ENCODE results near the gene RAB11FIP3.
"Not testable (repeated sequence)": the region's sequence is repeated elsewhere in the genome, so short reads cannot be mapped to it uniquely, and the experiment has no call there.

RAB11FIP3 gene

DNA sequence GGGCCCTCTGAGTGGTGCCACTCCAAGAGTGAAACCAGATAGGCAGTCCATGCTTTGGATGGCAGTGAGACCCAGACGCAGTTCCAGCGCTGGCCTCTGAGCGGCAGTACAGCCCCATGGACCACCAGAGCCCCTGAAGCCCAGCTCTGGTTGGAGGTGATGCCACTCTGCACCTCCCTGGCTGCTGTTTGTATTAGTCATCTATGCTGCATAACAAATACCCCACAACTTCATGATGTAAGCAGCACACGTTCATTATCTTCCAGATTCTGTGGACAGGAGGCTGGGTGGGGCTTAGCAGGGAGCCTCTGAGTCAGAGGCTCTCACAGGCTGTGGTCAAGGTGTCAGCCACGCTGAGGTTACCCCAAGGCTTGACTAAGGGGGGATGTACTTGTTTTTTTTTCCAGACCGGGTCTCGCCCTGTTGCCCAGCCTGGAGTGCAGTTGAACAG is 33.5 kb upstream of the RAB11FIP3 start:
- peak; percentile 33 for DNase-seq (ENCODE audit: low read depth)

DNA sequence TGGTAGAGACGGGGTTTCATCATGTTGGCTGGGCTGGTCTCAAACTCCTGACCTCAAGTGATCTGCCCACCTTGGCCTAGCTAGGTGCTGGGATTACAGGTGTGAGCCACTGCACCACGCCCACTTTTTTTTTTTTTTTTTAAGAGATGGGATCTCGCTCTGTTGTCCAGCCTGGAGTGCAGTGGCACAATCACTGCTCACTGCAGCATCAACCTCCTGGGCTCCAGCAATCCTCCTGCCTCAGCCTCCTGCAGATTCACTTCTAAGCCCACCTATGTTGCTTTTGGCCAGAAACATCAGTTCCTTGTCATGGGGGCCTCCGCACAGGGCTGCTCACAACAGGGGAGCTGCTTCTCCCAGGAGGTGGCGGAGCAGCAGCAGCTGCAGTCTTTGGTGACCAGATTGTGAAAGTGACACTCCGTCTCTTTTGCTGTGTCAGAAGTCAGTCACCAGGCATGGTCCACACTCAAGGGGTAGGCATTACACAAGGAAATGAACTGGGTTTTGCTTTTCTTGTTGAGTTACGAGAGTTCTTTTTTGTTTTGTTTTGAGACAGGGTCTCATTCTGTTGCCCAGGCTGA is 32.9 kb upstream of the RAB11FIP3 start:
- no peak for DNase-seq (ENCODE audit: low read depth)

DNA sequence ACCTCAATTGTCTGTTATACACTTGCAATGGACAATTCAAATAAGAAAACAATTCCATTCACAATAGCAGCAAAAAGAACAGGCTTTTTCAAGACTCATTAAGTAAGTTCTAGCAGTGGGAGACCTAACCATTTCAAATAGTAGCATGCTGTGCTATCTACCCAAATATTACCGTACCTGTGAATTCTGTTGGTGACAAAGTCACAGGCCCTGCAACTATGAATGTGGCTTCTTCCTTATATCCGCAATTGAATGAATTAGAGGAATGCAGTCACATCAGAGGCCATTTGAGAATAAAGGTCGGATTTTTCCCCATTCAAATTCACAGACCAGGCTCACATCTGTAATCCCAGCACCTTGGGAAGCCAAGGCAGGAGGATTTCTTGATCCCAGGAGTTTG is 29.2 kb upstream of the RAB11FIP3 start:
- DNase-seq (ENCODE audit: low read depth), result no peak

DNA sequence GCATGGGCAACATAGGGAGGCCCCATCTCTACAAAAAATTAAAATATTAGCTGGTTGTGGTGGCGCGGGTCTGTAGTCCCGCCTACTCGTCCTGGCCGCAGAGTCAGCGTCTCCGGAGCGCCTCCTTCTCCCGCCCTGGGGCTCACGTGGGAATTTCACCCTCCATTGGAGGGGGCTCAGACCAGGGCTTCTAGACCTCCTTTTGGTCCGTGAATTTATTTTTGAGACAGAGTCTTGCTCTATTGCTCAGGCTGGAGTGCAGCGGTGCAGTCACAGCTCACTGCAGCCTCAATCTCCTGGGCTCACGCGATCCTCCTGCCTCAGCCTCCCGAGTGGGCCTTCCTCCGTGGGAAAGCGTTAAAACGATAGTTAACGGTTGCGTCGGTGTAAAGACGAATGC is 28.8 kb upstream of the RAB11FIP3 start:
- peak; percentile 23 for DNase-seq (ENCODE audit: low read depth)

- DNase-seq (ENCODE audit: low read depth), result no peak
These were observed 28.3 kb upstream of the RAB11FIP3 start, which contains the start of gene NME4 for GRCh38 chr16:397135-397661. TSS of gene NME4 (plus strand) at chr16:397199. CDS start at chr16:397223, 24 bp downstream.

GRCh38 chr16:397736-398332 is 27.6 kb upstream of the RAB11FIP3 start:
- no peak for DNase-seq (ENCODE audit: low read depth)

- no peak for DNase-seq (ENCODE audit: low read depth)
These were observed 26.7 kb upstream of the RAB11FIP3 start for GRCh38 chr16:398561-399339.

- no peak for DNase-seq (ENCODE audit: low read depth)
These were observed 26.0 kb upstream of the RAB11FIP3 start for GRCh38 chr16:399340-400019.

DNA sequence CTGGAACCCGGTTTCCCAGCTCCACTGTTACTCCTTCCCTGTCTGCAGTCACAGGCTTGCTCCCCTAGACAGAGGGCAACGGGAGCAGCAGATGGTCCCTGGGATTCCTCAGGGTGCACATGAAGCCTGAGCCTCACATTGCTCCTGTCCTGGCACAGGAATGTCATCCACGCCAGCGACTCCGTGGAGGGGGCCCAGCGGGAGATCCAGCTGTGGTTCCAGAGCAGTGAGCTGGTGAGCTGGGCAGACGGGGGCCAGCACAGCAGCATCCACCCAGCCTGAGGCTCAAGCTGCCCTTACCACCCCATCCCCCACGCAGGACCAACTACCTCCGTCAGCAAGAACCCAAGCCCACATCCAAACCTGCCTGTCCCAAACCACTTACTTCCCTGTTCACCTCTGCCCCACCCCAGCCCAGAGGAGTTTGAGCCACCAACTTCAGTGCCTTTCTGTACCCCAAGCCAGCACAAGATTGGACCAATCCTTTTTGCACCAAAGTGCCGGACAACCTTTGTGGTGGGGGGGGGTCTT is 25.3 kb upstream of the RAB11FIP3 start:
- DNase-seq (ENCODE audit: low read depth), result no peak

- peak; percentile 39 for DNase-seq (ENCODE audit: low read depth)
These were observed 23.7 kb upstream of the RAB11FIP3 start, which contains the start of gene DECR2 for GRCh38 chr16:401468-402348. TSS of gene DECR2 (plus strand) at chr16:401885. CDS start at chr16:401964, 79 bp downstream.

DNA sequence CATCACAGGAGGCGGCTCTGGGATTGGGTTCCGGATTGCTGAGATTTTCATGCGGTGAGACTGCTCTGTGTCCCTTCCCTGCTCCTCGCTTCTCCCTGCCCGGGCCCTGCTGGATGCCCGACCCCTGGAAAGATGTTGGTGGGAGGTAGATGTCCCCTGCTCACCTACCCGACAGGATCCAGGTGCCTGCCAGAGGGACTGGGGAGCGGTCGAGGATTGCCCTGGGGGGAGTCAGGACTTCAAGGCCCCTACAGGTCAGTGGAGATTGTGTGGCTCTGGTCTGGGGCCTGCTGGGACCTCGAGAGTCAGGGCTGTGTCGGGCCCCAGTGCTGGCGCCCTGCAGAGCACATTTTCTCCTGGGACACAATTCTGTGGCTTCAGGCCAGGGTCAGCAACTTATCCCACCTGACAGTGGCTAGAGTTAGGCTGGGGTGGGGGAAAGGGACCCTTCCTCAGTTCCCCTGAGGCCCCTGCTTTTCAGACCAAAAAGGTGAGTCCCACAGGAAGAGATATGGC is 20.4 kb upstream of the RAB11FIP3 start:
- no peak for DNase-seq (ENCODE audit: low read depth)

GRCh38 chr16:405548-406506 is 19.6 kb upstream of the RAB11FIP3 start:
- DNase-seq (ENCODE audit: low read depth), result no peak

GRCh38 chr16:407253-407652 is 18.2 kb upstream of the RAB11FIP3 start:
- DNase-seq (ENCODE audit: low read depth), result no peak

DNA sequence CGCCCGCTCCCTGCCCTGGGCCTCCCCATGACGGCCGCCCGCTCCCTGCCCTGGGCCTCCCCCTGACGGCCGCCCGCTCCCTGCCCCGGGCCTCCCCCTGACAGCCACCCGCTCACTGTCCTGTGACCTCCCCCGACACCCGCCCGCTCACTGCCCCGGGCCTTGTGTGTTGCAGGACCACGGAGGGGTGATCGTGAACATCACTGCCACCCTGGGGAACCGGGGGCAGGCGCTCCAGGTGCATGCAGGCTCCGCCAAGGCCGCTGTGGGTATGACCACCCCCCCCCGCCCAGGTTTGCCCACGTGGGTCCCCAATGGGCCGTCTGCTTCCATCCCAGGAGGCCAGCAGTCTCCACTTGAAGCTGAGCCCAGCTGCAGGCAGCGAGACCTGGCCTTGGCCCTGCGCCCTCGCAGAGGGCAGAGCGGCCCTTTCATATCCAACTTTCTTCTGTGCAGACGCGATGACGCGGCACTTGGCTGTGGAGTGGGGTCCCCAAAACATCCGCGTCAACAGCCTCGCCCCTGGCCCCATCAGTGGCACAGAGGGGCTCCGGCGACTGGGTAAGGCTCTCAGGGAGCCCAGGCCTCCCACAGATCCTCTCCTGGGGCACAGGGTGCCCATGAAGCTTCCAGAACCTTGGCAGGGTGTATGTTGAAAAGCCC is 14.8 kb upstream of the RAB11FIP3 start:
- no peak for DNase-seq (ENCODE audit: low read depth)

- DNase-seq (ENCODE audit: low read depth), result no peak
These were observed 13.7 kb upstream of the RAB11FIP3 start for GRCh38 chr16:411576-412265.

GRCh38 chr16:414395-415169 is 10.9 kb upstream of the RAB11FIP3 start:
- DNase-seq (ENCODE audit: low read depth), result no peak

- DNase-seq (ENCODE audit: low read depth), result not testable (repeated sequence)
These were observed 10.3 kb upstream of the RAB11FIP3 start for GRCh38 chr16:415170-415498.

DNA sequence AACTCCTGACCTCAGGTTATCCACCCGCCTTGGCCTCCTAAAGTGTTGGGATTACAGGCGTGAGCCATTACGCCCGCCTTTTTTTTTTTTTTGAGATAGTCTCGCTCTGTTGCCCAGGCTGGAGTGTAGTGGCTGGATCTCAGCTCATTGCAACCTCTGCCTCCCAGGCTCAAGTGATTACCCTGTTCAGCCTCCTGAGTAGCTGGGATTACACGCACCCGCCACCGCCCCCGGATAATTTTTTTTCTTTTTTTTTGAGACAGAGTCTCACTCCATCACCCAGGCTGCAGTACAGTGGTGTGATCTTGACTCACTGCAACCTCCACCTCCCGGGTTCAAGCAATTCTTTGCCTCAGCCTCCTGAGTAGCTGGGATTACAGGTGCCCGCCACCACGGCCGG is 3.3 kb upstream of the RAB11FIP3 start:
- DNase-seq (ENCODE audit: low read depth), result not testable (repeated sequence)
